ENCODE measurements around the gene SPATA31E1.

SPATA31E1 gene

GRCh38 chr9:87886210-87886932 lies 3.7 kb downstream of the SPATA31E1 start:
- TF ChIP-seq YY1 (IDR thresholded peaks at IDR 0.05; ENCODE audit: low read depth) (no peak), RAD21 (IDR thresholded peaks at IDR 0.05; ENCODE audit: low read depth) (no peak), TCF12 (IDR thresholded peaks at IDR 0.05; ENCODE audit: low read depth) (no peak), EGR1 (IDR thresholded peaks at IDR 0.05) (no peak), TAF1 (IDR thresholded peaks at IDR 0.05; ENCODE audit: low read depth) (no peak), NFIC (IDR thresholded peaks at IDR 0.05) (no peak), MAX (IDR thresholded peaks at IDR 0.05) (no peak), ZBTB7A (IDR thresholded peaks at IDR 0.05; ENCODE audit: low read depth) (no peak), EP300 (IDR thresholded peaks at IDR 0.05; ENCODE audit: borderline replicate concordance) (no peak), REST (IDR thresholded peaks at IDR 0.05; ENCODE audit: low read depth) (no peak), USF1 (IDR thresholded peaks at IDR 0.05) (no peak), TEAD4 (IDR thresholded peaks at IDR 0.05) (no peak), FOXM1 (IDR thresholded peaks at IDR 0.05; ENCODE audit: borderline replicate concordance, low read depth) (no peak)

- TF ChIP-seq NFIC (IDR thresholded peaks at IDR 0.05) (no peak), USF1 (IDR thresholded peaks at IDR 0.05) (no peak), EGR1 (IDR thresholded peaks at IDR 0.05) (no peak)
Measured at GRCh38 chr9:87886933-87887505, 4.3 kb downstream of the SPATA31E1 start.

GRCh38 chr9:87887661-87888480 lies 5.2 kb downstream of the SPATA31E1 start:
- TF ChIP-seq MAX (IDR thresholded peaks at IDR 0.05) (no peak), ZBTB7A (IDR thresholded peaks at IDR 0.05; ENCODE audit: low read depth) (no peak), EP300 (IDR thresholded peaks at IDR 0.05; ENCODE audit: borderline replicate concordance) (no peak), RAD21 (IDR thresholded peaks at IDR 0.05; ENCODE audit: low read depth) (no peak), TCF12 (IDR thresholded peaks at IDR 0.05; ENCODE audit: low read depth) (no peak), TEAD4 (IDR thresholded peaks at IDR 0.05) (no peak), EGR1 (IDR thresholded peaks at IDR 0.05) (no peak), YY1 (IDR thresholded peaks at IDR 0.05; ENCODE audit: low read depth) (no peak), NFIC (IDR thresholded peaks at IDR 0.05) (no peak), REST (IDR thresholded peaks at IDR 0.05; ENCODE audit: low read depth) (no peak), TAF1 (IDR thresholded peaks at IDR 0.05; ENCODE audit: low read depth) (no peak), CREB1 (IDR thresholded peaks at IDR 0.05; ENCODE audit: low read depth) (no peak)

- TF ChIP-seq EGR1 (IDR thresholded peaks at IDR 0.05) (no peak), TAF1 (IDR thresholded peaks at IDR 0.05; ENCODE audit: low read depth) (no peak), MAX (IDR thresholded peaks at IDR 0.05) (no peak), REST (IDR thresholded peaks at IDR 0.05; ENCODE audit: low read depth) (no peak)
Measured at GRCh38 chr9:87888501-87888900, 5.8 kb downstream of the SPATA31E1 start.
